D721Med (cell line): ENCODE data around the gene UBE2Q2.
"Not testable (repeated sequence)": the region's sequence is repeated elsewhere in the genome, so short reads cannot be mapped to it uniquely, and the experiment has no call there.

ENCODE experiments used
- DNase-seq: peaks from one replicate; pipeline ENCODE4 v3.0.0; 2011; ENCODE audit warnings: low spot score; ENCODE audit not compliant: insufficient read length
- FAIRE-seq: peaks from 2 replicates; lab custom pipeline; 2011; peaks lifted over from hg19 to GRCh38; lab: Jason Lieb, UNC
- TF ChIP-seq, protein P1 (sequence below): IDR thresholded peaks from 2 replicates; pipeline ENCODE4 v1.5.1; 2012; ENCODE audit warnings: mild to moderate bottlenecking, control low read depth; ENCODE audit not compliant: insufficient read depth; ENCODE audit errors: missing control alignments

The UBE2Q2 gene

DNA sequence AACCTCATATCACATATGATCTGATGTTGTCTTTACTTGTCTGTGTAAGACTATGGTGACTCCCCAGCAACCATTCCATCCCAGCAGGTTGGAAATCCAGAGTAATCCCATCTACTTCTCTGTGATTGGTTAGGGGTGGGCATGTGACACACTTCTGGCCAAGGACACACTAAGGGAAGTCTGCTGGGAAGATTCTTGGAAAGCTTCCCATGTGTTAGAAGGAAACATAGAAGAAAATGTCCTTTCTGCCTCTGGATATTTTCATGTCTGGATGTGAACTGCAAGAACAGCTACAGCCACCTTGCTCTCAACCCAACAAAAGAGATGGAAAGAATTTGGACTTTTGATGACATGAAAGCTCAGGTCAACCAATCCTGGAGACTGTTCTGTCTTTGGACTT is 2.6 kb upstream of the UBE2Q2 start:
- TF ChIP-seq, protein P1, sequence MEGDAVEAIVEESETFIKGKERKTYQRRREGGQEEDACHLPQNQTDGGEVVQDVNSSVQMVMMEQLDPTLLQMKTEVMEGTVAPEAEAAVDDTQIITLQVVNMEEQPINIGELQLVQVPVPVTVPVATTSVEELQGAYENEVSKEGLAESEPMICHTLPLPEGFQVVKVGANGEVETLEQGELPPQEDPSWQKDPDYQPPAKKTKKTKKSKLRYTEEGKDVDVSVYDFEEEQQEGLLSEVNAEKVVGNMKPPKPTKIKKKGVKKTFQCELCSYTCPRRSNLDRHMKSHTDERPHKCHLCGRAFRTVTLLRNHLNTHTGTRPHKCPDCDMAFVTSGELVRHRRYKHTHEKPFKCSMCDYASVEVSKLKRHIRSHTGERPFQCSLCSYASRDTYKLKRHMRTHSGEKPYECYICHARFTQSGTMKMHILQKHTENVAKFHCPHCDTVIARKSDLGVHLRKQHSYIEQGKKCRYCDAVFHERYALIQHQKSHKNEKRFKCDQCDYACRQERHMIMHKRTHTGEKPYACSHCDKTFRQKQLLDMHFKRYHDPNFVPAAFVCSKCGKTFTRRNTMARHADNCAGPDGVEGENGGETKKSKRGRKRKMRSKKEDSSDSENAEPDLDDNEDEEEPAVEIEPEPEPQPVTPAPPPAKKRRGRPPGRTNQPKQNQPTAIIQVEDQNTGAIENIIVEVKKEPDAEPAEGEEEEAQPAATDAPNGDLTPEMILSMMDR = no peak
- no peak for DNase-seq
- FAIRE-seq = no peak

DNA sequence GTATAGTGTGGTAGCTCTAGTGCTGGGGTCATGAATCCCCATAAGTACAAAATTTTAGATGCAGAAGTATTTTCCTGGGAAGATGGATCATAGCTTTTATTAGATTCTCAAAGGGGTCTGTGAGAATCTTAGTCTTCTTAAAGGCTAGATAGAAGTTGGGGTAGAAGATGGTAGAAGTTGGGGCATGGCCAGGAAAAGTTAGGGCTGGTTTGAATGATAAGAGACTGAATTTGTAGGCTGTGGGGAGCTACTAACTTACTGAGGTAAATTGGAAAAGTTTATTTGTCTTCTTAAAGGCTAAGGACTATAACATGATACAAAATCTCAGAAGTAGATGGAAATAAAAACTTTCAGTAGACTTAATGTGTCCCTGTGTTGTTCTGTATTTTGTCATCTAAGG is 1.6 kb upstream of the UBE2Q2 start:
- no peak for FAIRE-seq
- no peak for DNase-seq
- TF ChIP-seq, protein P1 = no peak

- TF ChIP-seq, protein P1 = no peak
- DNase-seq = no peak
- no peak for FAIRE-seq
These were observed 683 bp downstream of the UBE2Q2 start for GRCh38 chr15:75843678-75844581.

DNA sequence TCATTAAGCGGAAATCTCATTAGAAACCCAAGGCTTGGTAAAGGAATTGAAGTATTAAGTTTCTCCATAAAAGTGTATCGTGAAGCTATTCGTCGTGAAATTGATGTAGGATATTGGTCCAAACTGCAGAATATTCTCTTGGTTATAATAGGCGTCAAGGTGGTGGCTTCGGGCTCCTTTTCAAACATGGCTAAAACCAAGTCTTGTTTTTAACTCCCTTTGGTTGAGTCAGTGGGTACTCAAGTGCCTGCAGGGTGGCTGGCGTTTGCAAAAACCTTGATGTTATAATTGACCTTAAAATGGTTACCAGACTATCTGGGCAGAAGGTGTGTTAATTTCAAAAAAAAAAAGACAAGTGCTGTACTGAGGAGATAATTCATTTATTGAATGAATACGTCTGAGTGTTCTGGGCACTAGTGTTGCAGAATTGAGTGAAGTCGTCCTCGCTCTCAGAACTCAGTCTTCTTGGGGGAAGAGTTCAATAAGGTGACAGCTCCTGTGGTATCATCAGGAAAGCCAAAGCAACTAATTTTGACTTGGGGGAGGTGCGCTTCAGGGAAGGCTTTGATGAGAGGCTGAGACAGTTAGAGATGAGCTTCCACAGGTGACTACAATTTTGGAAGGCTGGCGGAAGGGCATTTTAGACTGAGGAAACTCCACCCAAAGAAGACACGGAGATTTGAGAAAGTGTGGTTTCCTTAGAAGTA is 1.5 kb downstream of the UBE2Q2 start:
- FAIRE-seq (no peak), DNase-seq (no peak)
- TF ChIP-seq, protein P1 = no peak

- DNase-seq = no peak
- TF ChIP-seq, protein P1 = no peak
These were observed 5.9 kb downstream of the UBE2Q2 start for GRCh38 chr15:75849167-75849566.

GRCh38 chr15:75850708-75851107 is 7.5 kb downstream of the UBE2Q2 start:
- TF ChIP-seq, protein P1 = no peak
- FAIRE-seq = no peak
- no peak for DNase-seq

More at GRCh38 chr15:75849167-75849566, 5.9 kb downstream of the UBE2Q2 start:
- no peak for FAIRE-seq

- DNase-seq, FAIRE-seq: not testable (repeated sequence)
These were observed 8.3 kb downstream of the UBE2Q2 start for GRCh38 chr15:75851566-75851965.
